GM12878 (cell line): Measurements from ENCODE around the gene GIMAP6. TPM values are rescaled to one million over a fixed set of nuclear protein-coding genes. Genes with fewer than 3 reads are reported as not detected.
A peak's percentile ranks its signal among the peaks of the same experiment; 100 is the strongest.

Experiments
- ATAC-seq: fragments of 200-7000 bp; cut with Tn5 transposase; 3 replicates; pipeline ENCODE4 v1.9.1; 2020; ENCODE audit warnings: mild to moderate bottlenecking, moderate library complexity
- BruUV-seq: library from RNA; stranded (reverse); fragments of 400-500 nt; replicated peaks from 2 replicates; lab custom pipeline; 2021; lab: Mats Ljungman, UMichigan
- CTCF ChIA-PET: fragments of 300-600 bp; sonication (Branson Sonifier 250); formaldehyde crosslinking; extraction: SDS; loops from one replicate; lab custom pipeline; 2021; ENCODE audit warnings: inconsistent platforms; lab: Yijun Ruan, JAX
- POLR2A ChIA-PET: fragments of 350-600 bp; formaldehyde crosslinking; extraction: SDS; loops from one replicate; lab custom pipeline; 2021; ENCODE audit warnings: inconsistent platforms; lab: Charles Lee
- RAD21 ChIA-PET: fragments of 300-600 bp; sonication (Branson Sonifier 250); formaldehyde crosslinking; loops from one replicate; lab custom pipeline; 2023; ENCODE audit warnings: antibody characterized with exemption; ENCODE audit not compliant: unreplicated experiment; lab: Charles Lee
- SMC1A ChIA-PET: fragments of 300-600 bp; sonication (Branson Sonifier 250); formaldehyde crosslinking; loops from one replicate; lab custom pipeline; 2023; ENCODE audit not compliant: unreplicated experiment, uncharacterized antibody; lab: Charles Lee
- DNase-seq: peaks from one replicate; pipeline ENCODE4 v3.0.0-alpha.2; 2011; ENCODE audit warnings: low read depth, low spot score
- FAIRE-seq: peaks from 3 replicates; lab custom pipeline; 2011; peaks lifted over from hg19 to GRCh38; lab: Jason Lieb, UNC
- H2AFZ ChIP-seq: 2 replicates; pipeline ENCODE4 v1.6.0; 2011; ENCODE audit warnings: low read depth, low read length, control low read depth; ENCODE audit not compliant: control insufficient read depth
- H3K27ac ChIP-seq: 2 replicates; pipeline ENCODE4 v1.5.1; 2011; ENCODE audit warnings: control low read depth; ENCODE audit not compliant: control insufficient read depth, insufficient read depth
- H3K27me3 ChIP-seq, 2 experiments: replicated peaks in 1 of 2; 2 replicates each; pipeline versions ENCODE4 v1.6.0 to v1.6.1; 2011; ENCODE audit warnings: low read length in 1 of 2; ENCODE audit not compliant: control insufficient read depth in 2 of 2, insufficient read depth in 2 of 2
- H3K36me3 ChIP-seq, 2 experiments: 2 replicates each; pipeline ENCODE4 v1.5.1; 2011; ENCODE audit warnings: low read length in 1 of 2; ENCODE audit not compliant: control insufficient read depth in 2 of 2, insufficient read depth in 2 of 2
- H3K4me1 ChIP-seq: 2 replicates; pipeline ENCODE4 v1.6.1; 2011; ENCODE audit warnings: mild to moderate bottlenecking, low read length, moderate library complexity, mixed read lengths; ENCODE audit not compliant: control insufficient read depth, insufficient read depth
- H3K4me2 ChIP-seq: 2 replicates; pipeline ENCODE4 v1.6.0; 2011; ENCODE audit warnings: control low read depth; ENCODE audit not compliant: control insufficient read depth, insufficient read depth
- H3K4me3 ChIP-seq: fragments of 200-600 bp; sonication (generic); 2 replicates; pipeline ENCODE4 v1.5.1; 2016
- H3K79me2 ChIP-seq: 2 replicates; pipeline ENCODE4 v1.6.0; 2011; ENCODE audit warnings: low read length; ENCODE audit not compliant: control insufficient read depth, insufficient read depth
- H3K9ac ChIP-seq: 2 replicates; pipeline ENCODE4 v1.8.0; 2011; ENCODE audit warnings: low read length, control low read depth, mixed read lengths; ENCODE audit not compliant: control insufficient read depth, insufficient read depth
- H3K9me3 ChIP-seq: replicated peaks from 3 replicates; pipeline ENCODE4 v1.5.1; 2011; ENCODE audit warnings: mild to moderate bottlenecking, low read length; ENCODE audit not compliant: control insufficient read depth, insufficient read depth
- H4K20me1 ChIP-seq: 2 replicates; pipeline ENCODE4 v1.6.0; 2011; ENCODE audit not compliant: control insufficient read depth, insufficient read depth
- ATF3 ChIP-seq: IDR thresholded peaks from 2 replicates; pipeline ENCODE4 v1.6.1; 2011; ENCODE audit warnings: low read depth, mild to moderate bottlenecking, low read length, moderate library complexity, borderline replicate concordance; ENCODE audit errors: extremely low read depth
- BRCA1 ChIP-seq: IDR thresholded peaks from 2 replicates; pipeline ENCODE4 v1.6.1; 2011; ENCODE audit warnings: low read depth, low read length, improper control_type of control experiment
- FOXK2 ChIP-seq: fragments of 450-650 bp; IDR thresholded peaks from 2 replicates; pipeline ENCODE4 v1.6.1; 2017; ENCODE audit warnings: mild to moderate bottlenecking, moderate library complexity
- HSF1 ChIP-seq: fragments of 150-350 bp; IDR thresholded peaks from 2 replicates; pipeline ENCODE4 v1.6.1; 2014; ENCODE audit warnings: mild to moderate bottlenecking, low read depth, low read length
- RELB ChIP-seq: fragments of 450-650 bp; IDR thresholded peaks from 2 replicates; pipeline ENCODE4 v1.6.1; 2017; ENCODE audit warnings: low read depth, mild to moderate bottlenecking, moderate library complexity
- STAT3 ChIP-seq: IDR thresholded peaks from 2 replicates; pipeline ENCODE4 v1.6.1; 2011; ENCODE audit warnings: low read depth, low read length, improper control_type of control experiment
- TAF1 ChIP-seq: IDR thresholded peaks from 2 replicates; pipeline ENCODE4 v1.6.1; 2011; ENCODE audit warnings: mild to moderate bottlenecking, low read depth, low read length, borderline replicate concordance
- TBL1XR1 ChIP-seq: IDR thresholded peaks from 2 replicates; pipeline ENCODE4 v1.6.1; 2012; ENCODE audit warnings: low read depth, low read length, improper control_type of control experiment
- TCF7 ChIP-seq: IDR thresholded peaks from 2 replicates; pipeline ENCODE4 v1.6.1; 2014; ENCODE audit warnings: antibody characterized with exemption, borderline replicate concordance
- ZBED1 ChIP-seq: IDR thresholded peaks from 2 replicates; pipeline ENCODE4 v1.6.1; 2016; ENCODE audit warnings: borderline replicate concordance
- ZNF207 ChIP-seq: fragments of 450-650 bp; IDR thresholded peaks from 2 replicates; pipeline ENCODE4 v1.6.1; 2014; ENCODE audit warnings: antibody characterized with exemption, mild to moderate bottlenecking, borderline replicate concordance
- WGBS: methylation state at CpG from one replicate; pipeline ENCODE4 v1.1.6; 2016; ENCODE audit warnings: low lambda C conversion rate; ENCODE audit not compliant: insufficient replicate concordance, insufficient coverage; ENCODE audit errors: missing lambda C conversion rate; 5-methylcytosine and 5-hydroxymethylcytosine counted together
- in situ Hi-C: fragments of 300-500 bp; cut with MboI; formaldehyde crosslinking; loops from 9 replicates; pipeline ENCODE4 v1.14.3; 2018; ENCODE audit warnings: mixed read lengths
- intact Hi-C: fragments of 100-400 bp; cut with micrococcal nuclease; formaldehyde crosslinking; loops from one replicate; pipeline ENCODE4 v1.14.2; 2022; ENCODE audit not compliant: unreplicated experiment
- polyA plus RNA-seq, 11 experiments: library from polyadenylated mRNA; depleted of rRNA in 4 of 11; unstranded in 6 of 11; stranded (reverse) in 5 of 11; fragments of >200 nt; fragmentation: Nextera tagmentation in 4 of 11; fragmentation: Illumina TruSeq in 1 of 11; extraction: Ambion mirVana in 4 of 11; extraction: Trizol in 1 of 11; gene quantifications; 1 replicate in 1 of 11; 2 replicates in 10 of 11; pipeline versions ENCODE4 v1.2.1 to v1.2.3, GENCODE V29; 2011 to 2016; ENCODE audit warnings: inconsistent platforms in 2 of 11, missing spikeins in 2 of 11, low read depth in 1 of 11
- total RNA-seq, 4 experiments: library from RNA; depleted of rRNA in 3 of 4; stranded (reverse); fragments of >200 nt in 3 of 4; fragmentation: Illumina TruSeq in 1 of 4; extraction: Trizol in 1 of 4; gene quantifications; 2 replicates each; pipeline versions ENCODE4 v1.2.1 to v1.2.3, GENCODE V29; 2013 to 2021

The GIMAP6 gene
- total and polyA plus RNA-seq, 10 of the 15 experiments (the other 5 are each of a cell fraction or from before 2014, with no cell fraction given) = 6.2 to 49.2 (median 35.4) TPM

GRCh38 chr7:150627959-150628358 is 4.2 kb downstream of the GIMAP6 start:
- 88% methylated on average over 17 of the region's 18 CpGs for WGBS
- no peak overlapping the region for H3K9ac ChIP-seq
- peaks cover 18 to 26% of the 10 kb centered on the region in 2 experiments for H3K36me3 ChIP-seq
- POLR2A ChIA-PET = no interaction called here
- FAIRE-seq (no peak), DNase-seq (no peak), ATAC-seq (no peak)
- in situ Hi-C loops = no loop called here
- intact Hi-C loops = no loop called here
- no peak overlapping the region; the same call in 1 of the 2 replicates for H3K4me2 ChIP-seq
- H3K4me3 ChIP-seq = peak overlapping the region; percentile 25; the same call in 1 of the 2 replicates
- no peaks in the 10 kb centered on the region for H4K20me1 ChIP-seq
- peaks cover 7% of the 10 kb centered on the region for H3K4me1 ChIP-seq
- peaks cover 4% of the 10 kb centered on the region; the same call in 2 of the 3 replicates for H3K9me3 ChIP-seq
- H3K79me2 ChIP-seq = peaks cover 63% of the 10 kb centered on the region
- H2AFZ ChIP-seq = no peak overlapping the region
- RAD21 ChIA-PET = no interaction called here
- CTCF ChIA-PET = no interaction called here
- no peak for TF ChIP-seq ZNF207
- no peak for TF ChIP-seq TBL1XR1
- no peak for TF ChIP-seq STAT3
- no peak for TF ChIP-seq ATF3
- TF ChIP-seq, all 136 proteins: peak for 0
- no peak overlapping the region for H3K27ac ChIP-seq
- SMC1A ChIA-PET = interaction anchor here (1.2 kb wide), 1 partner anchor 159 kb away, joined by 5 read pairs; no protein-coding TSS in a partner anchor
- H3K27me3 ChIP-seq = no peaks in the 10 kb centered on the region
- no TSS peak for BruUV-seq

GRCh38 chr7:150626696-150627095 is 5.5 kb downstream of the GIMAP6 start:
- H3K4me2 ChIP-seq = peak overlapping the region; percentile 49
- WGBS = 75% methylated on average over 4 of the region's 4 CpGs
- in situ Hi-C loops (no loop called here), intact Hi-C loops (no loop called here)
- H3K4me1 ChIP-seq = peaks cover 12% of the 10 kb centered on the region
- ATAC-seq (no peak), DNase-seq (no peak), FAIRE-seq (no peak)
- SMC1A ChIA-PET = no interaction called here
- no peak overlapping the region for H2AFZ ChIP-seq
- CTCF ChIA-PET = no interaction called here
- peaks cover 4% of the 10 kb centered on the region; the same call in 2 of the 3 replicates for H3K9me3 ChIP-seq
- no peaks in the 10 kb centered on the region for H3K27me3 ChIP-seq
- no TSS peak for BruUV-seq
- H3K27ac ChIP-seq = no peak overlapping the region; the same call in 1 of the 2 replicates
- no peak overlapping the region; the same call in 1 of the 2 replicates for H3K9ac ChIP-seq
- peaks cover 51% of the 10 kb centered on the region for H3K79me2 ChIP-seq
- RAD21 ChIA-PET = interaction anchor here (1.5 kb wide), 1 partner anchor 177 kb away, joined by 4 read pairs; no protein-coding TSS in a partner anchor
- peaks cover 18 to 26% of the 10 kb centered on the region in 2 experiments for H3K36me3 ChIP-seq
- POLR2A ChIA-PET = no interaction called here
- H4K20me1 ChIP-seq = no peaks in the 10 kb centered on the region
- peak overlapping the region; percentile 25; the same call in 1 of the 2 replicates for H3K4me3 ChIP-seq
- no peak for TF ChIP-seq RELB
- no peak for TF ChIP-seq TCF7
- TF ChIP-seq FOXK2 = no peak
- TF ChIP-seq HSF1 = no peak
- TF ChIP-seq TAF1 = no peak
- TF ChIP-seq BRCA1 = no peak
- no peak for TF ChIP-seq ZBED1
